GM23338 (cell line): ENCODE data around the gene HDAC3. TPM values are rescaled to one million over a fixed set of nuclear protein-coding genes. Genes with fewer than 3 reads are reported as not detected.

Experiments
- ATAC-seq: fragments of 200-7000 bp; cut with Tn5 transposase; 3 replicates; pipeline ENCODE4 v1.9.1; 2020
- DNase-seq: peaks from one replicate; pipeline ENCODE4 v3.0.0-alpha.2; 2015; ENCODE audit warnings: low spot score
- H2AFZ ChIP-seq: fragments of 200-600 bp; sonication (generic); 2 replicates; pipeline ENCODE4 v1.8.0; 2016; ENCODE audit warnings: antibody characterized with exemption, mild to moderate bottlenecking, moderate library complexity
- H3F3A ChIP-seq: fragments of 200-600 bp; sonication (generic); replicated peaks from 2 replicates; pipeline ENCODE4 v1.8.0; 2017; ENCODE audit warnings: antibody characterized with exemption, mixed run types, low read depth
- H3K27ac ChIP-seq: fragments of 200-600 bp; sonication (generic); 2 replicates; pipeline ENCODE4 v1.6.1; 2016; ENCODE audit warnings: low read depth
- H3K27me3 ChIP-seq: fragments of 200-600 bp; sonication (generic); 2 replicates; pipeline ENCODE4 v1.8.0; 2016; ENCODE audit warnings: mild to moderate bottlenecking, mixed run types, moderate library complexity; ENCODE audit not compliant: insufficient read depth
- H3K36me3 ChIP-seq: fragments of 200-600 bp; sonication (generic); 2 replicates; pipeline ENCODE4 v1.8.0; 2016; ENCODE audit warnings: mild to moderate bottlenecking; ENCODE audit not compliant: insufficient read depth
- H3K4me1 ChIP-seq: fragments of 200-600 bp; sonication (generic); 2 replicates; pipeline ENCODE4 v1.8.0; 2016; ENCODE audit warnings: mild to moderate bottlenecking, moderate library complexity; ENCODE audit not compliant: insufficient read depth
- H3K4me2 ChIP-seq: fragments of 200-600 bp; sonication (generic); 2 replicates; pipeline ENCODE4 v1.7.1; 2017; ENCODE audit warnings: mixed run types
- H3K4me3 ChIP-seq: fragments of 200-600 bp; sonication (generic); 2 replicates; pipeline ENCODE4 v1.6.1; 2016; ENCODE audit warnings: mixed run types
- H3K79me2 ChIP-seq: fragments of 200-600 bp; sonication (generic); replicated peaks from 2 replicates; pipeline ENCODE4 v1.8.0; 2017; ENCODE audit warnings: mild to moderate bottlenecking; ENCODE audit not compliant: insufficient read depth
- H3K9me2 ChIP-seq: fragments of 200-600 bp; sonication (generic); 2 replicates; pipeline ENCODE4 v1.8.0; 2017; ENCODE audit not compliant: insufficient read depth
- H4K20me1 ChIP-seq: fragments of 200-600 bp; sonication (generic); replicated peaks from 2 replicates; pipeline ENCODE4 v1.8.0; 2017; ENCODE audit warnings: mild to moderate bottlenecking; ENCODE audit not compliant: insufficient read depth
- H3K27ac Mint-ChIP-seq: 2 replicates; pipeline ENCODE4 v1.8.0; 2020; ENCODE audit warnings: inconsistent platforms, mild to moderate bottlenecking, moderate library complexity, mixed read lengths
- H3K27me3 Mint-ChIP-seq: 3 replicates; pipeline ENCODE4 v1.8.0; 2022; ENCODE audit warnings: low read depth, mild to moderate bottlenecking, moderate library complexity, mixed read lengths, inconsistent platforms; ENCODE audit not compliant: insufficient read depth, poor library complexity
- H3K36me3 Mint-ChIP-seq: 3 replicates; pipeline ENCODE4 v1.8.0; 2021; ENCODE audit warnings: low read depth, mild to moderate bottlenecking, inconsistent platforms, moderate library complexity, mixed read lengths
- H3K4me1 Mint-ChIP-seq: 3 replicates; pipeline ENCODE4 v1.8.0; 2020; ENCODE audit warnings: mild to moderate bottlenecking, inconsistent platforms, mixed read lengths
- H3K4me3 Mint-ChIP-seq: 3 replicates; pipeline ENCODE4 v1.8.0; 2021; ENCODE audit warnings: moderate library complexity, mild to moderate bottlenecking, inconsistent platforms, mixed read lengths
- H3K9me3 Mint-ChIP-seq: 3 replicates; pipeline ENCODE4 v1.8.0; 2020; ENCODE audit warnings: moderate library complexity, mild to moderate bottlenecking, inconsistent platforms, mixed read lengths
- CREB1 ChIP-seq: fragments of 250-450 bp; sonication (Bioruptor Pico); IDR thresholded peaks from 2 replicates; pipeline ENCODE4 v1.5.0; 2020; ENCODE audit warnings: low read depth, mild to moderate bottlenecking, moderate library complexity
- ETS1 ChIP-seq: IDR thresholded peaks from 2 replicates; pipeline ENCODE4 v1.6.1; 2016; ENCODE audit warnings: antibody characterized with exemption
- EZH2 ChIP-seq: fragments of 200-600 bp; sonication (generic); IDR thresholded peaks from one replicate; pipeline ENCODE4 v1.8.0; 2017; ENCODE audit warnings: antibody characterized with exemption, mild to moderate bottlenecking, low read depth; ENCODE audit not compliant: unreplicated experiment
- EZH2phosphoT487 ChIP-seq: fragments of 200-600 bp; sonication (generic); IDR thresholded peaks from one replicate; pipeline ENCODE4 v1.8.1; 2018; ENCODE audit warnings: antibody characterized with exemption; ENCODE audit not compliant: unreplicated experiment
- JUNB ChIP-seq: IDR thresholded peaks from one replicate; pipeline ENCODE4 v1.6.1; 2016; ENCODE audit warnings: antibody characterized with exemption; ENCODE audit not compliant: unreplicated experiment
- POLR2AphosphoS5 ChIP-seq: IDR thresholded peaks from 2 replicates; pipeline ENCODE4 v1.6.1; 2016; ENCODE audit warnings: antibody characterized with exemption, low read depth
- REST ChIP-seq: IDR thresholded peaks from one replicate; pipeline ENCODE4 v1.6.1; 2018; ENCODE audit warnings: antibody characterized with exemption; ENCODE audit not compliant: unreplicated experiment
- polyA plus RNA-seq: library from polyadenylated mRNA; unstranded; fragments of >200 nt; fragmentation: Nextera tagmentation; extraction: Ambion mirVana; gene quantifications from 2 replicates; pipeline ENCODE4 v1.2.1, GENCODE V29; 2016
- total RNA-seq: library from RNA; depleted of rRNA; stranded (reverse); fragments of >200 nt; shearing (Covaris generic); gene quantifications from 2 replicates; pipeline ENCODE4 v1.2.3, GENCODE V29; 2014
- TF ChIP-seq, protein P1 (sequence below): fragments of 250-450 bp; sonication (Bioruptor Pico); IDR thresholded peaks from 2 replicates; pipeline ENCODE4 v1.5.0; 2020; ENCODE audit warnings: mild to moderate bottlenecking, moderate library complexity

The HDAC3 gene
- total and polyA plus RNA-seq, 2 experiments from 2014 or later, result 59.2 to 90.0 TPM

DNA sequence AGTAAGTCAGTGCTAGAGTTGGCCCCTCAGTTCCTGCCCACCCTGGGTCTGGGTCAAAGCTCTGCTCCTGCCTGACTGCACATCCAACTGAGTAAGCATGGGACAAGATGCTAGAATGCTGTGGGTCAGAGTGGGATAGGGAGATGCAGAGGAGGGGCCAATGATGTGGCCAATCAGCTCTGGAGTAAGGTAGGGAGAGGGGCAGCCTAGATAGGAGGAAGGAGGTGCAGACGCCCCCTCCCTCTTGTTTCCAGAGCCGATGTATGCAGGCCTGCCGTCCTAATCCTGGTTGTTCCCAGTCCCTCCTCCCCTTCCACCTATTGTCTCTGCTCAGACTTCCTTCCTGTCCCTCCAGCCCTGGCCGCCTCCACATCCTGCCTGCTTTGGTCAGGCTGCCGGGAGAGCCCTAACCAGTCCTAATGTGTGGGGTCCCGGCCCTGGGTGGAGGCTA lies 44.1 kb upstream of the HDAC3 start (continued):
- TF ChIP-seq, protein P1, sequence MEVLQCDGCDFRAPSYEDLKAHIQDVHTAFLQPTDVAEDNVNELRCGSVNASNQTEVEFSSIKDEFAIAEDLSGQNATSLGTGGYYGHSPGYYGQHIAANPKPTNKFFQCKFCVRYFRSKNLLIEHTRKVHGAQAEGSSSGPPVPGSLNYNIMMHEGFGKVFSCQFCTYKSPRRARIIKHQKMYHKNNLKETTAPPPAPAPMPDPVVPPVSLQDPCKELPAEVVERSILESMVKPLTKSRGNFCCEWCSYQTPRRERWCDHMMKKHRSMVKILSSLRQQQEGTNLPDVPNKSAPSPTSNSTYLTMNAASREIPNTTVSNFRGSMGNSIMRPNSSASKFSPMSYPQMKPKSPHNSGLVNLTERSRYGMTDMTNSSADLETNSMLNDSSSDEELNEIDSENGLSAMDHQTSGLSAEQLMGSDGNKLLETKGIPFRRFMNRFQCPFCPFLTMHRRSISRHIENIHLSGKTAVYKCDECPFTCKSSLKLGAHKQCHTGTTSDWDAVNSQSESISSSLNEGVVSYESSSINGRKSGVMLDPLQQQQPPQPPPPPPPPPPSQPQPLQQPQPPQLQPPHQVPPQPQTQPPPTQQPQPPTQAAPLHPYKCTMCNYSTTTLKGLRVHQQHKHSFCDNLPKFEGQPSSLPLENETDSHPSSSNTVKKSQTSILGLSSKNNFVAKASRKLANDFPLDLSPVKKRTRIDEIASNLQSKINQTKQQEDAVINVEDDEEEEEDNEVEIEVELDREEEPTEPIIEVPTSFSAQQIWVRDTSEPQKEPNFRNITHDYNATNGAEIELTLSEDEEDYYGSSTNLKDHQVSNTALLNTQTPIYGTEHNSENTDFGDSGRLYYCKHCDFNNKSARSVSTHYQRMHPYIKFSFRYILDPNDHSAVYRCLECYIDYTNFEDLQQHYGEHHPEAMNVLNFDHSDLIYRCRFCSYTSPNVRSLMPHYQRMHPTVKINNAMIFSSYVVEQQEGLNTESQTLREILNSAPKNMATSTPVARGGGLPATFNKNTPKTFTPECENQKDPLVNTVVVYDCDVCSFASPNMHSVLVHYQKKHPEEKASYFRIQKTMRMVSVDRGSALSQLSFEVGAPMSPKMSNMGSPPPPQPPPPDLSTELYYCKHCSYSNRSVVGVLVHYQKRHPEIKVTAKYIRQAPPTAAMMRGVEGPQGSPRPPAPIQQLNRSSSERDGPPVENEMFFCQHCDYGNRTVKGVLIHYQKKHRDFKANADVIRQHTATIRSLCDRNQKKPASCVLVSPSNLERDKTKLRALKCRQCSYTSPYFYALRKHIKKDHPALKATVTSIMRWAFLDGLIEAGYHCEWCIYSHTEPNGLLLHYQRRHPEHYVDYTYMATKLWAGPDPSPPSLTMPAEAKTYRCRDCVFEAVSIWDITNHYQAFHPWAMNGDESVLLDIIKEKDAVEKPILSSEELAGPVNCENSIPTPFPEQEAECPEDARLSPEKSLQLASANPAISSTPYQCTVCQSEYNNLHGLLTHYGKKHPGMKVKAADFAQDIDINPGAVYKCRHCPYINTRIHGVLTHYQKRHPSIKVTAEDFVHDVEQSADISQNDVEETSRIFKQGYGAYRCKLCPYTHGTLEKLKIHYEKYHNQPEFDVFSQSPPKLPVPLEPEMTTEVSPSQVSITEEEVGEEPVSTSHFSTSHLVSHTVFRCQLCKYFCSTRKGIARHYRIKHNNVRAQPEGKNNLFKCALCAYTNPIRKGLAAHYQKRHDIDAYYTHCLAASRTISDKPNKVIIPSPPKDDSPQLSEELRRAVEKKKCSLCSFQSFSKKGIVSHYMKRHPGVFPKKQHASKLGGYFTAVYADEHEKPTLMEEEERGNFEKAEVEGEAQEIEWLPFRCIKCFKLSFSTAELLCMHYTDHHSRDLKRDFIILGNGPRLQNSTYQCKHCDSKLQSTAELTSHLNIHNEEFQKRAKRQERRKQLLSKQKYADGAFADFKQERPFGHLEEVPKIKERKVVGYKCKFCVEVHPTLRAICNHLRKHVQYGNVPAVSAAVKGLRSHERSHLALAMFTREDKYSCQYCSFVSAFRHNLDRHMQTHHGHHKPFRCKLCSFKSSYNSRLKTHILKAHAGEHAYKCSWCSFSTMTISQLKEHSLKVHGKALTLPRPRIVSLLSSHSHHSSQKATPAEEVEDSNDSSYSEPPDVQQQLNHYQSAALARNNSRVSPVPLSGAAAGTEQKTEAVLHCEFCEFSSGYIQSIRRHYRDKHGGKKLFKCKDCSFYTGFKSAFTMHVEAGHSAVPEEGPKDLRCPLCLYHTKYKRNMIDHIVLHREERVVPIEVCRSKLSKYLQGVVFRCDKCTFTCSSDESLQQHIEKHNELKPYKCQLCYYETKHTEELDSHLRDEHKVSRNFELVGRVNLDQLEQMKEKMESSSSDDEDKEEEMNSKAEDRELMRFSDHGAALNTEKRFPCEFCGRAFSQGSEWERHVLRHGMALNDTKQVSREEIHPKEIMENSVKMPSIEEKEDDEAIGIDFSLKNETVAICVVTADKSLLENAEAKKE (CRISPR knock-in tag), result no peak

GRCh38 chr5:141680178-141680577 lies 43.5 kb upstream of the HDAC3 start:
- peaks cover 44% of the 10 kb centered on the region for H3K4me1 ChIP-seq
- ATAC-seq, result no peak
- Mint-ChIP-seq H3K27ac (peak overlapping the region; percentile 60), H3K27me3 (peaks cover 13% of the 10 kb centered on the region), H3K4me3 (peak overlapping the region; percentile 70; the same call in 1 of the 3 replicates), H3K4me1 (peaks cover 43% of the 10 kb centered on the region), H3K36me3 (peaks cover 23% of the 10 kb centered on the region), H3K9me3 (no peaks in the 10 kb centered on the region; the same call in 2 of the 3 replicates)
- H3F3A ChIP-seq, result peaks cover 36% of the 10 kb centered on the region
- no peak for DNase-seq
- H3K36me3 ChIP-seq, result no peaks in the 10 kb centered on the region
- no peak overlapping the region for H2AFZ ChIP-seq
- peaks cover 20% of the 10 kb centered on the region; the same call in 1 of the 2 replicates for H3K79me2 ChIP-seq
- H3K27me3 ChIP-seq, result no peaks in the 10 kb centered on the region
- H3K9me2 ChIP-seq, result no peaks in the 10 kb centered on the region
- no peaks in the 10 kb centered on the region for H4K20me1 ChIP-seq
- H3K4me3 ChIP-seq, result peak overlapping the region; percentile 40; the same call in 1 of the 2 replicates
- peak overlapping the region; percentile 76 for H3K4me2 ChIP-seq
- peak overlapping the region; percentile 87; the same call in 1 of the 2 replicates for H3K27ac ChIP-seq
- TF ChIP-seq REST (no peak), CREB1 (CRISPR knock-in tag) (no peak), EZH2 (no peak), POLR2AphosphoS5 (no peak), JUNB (no peak), ETS1 (no peak), EZH2phosphoT487 (no peak)
